Measurements from ENCODE around the gene ADAM19. TPM values are rescaled to one million over a fixed set of nuclear protein-coding genes. Genes with fewer than 3 reads are reported as not detected.
A peak's percentile ranks its signal among the peaks of the same experiment; 100 is the strongest.

Gene ADAM19
- total RNA-seq, 4 donors from 2014 or later = 1.1 to 47.9 (median 5.4) TPM

DNA sequence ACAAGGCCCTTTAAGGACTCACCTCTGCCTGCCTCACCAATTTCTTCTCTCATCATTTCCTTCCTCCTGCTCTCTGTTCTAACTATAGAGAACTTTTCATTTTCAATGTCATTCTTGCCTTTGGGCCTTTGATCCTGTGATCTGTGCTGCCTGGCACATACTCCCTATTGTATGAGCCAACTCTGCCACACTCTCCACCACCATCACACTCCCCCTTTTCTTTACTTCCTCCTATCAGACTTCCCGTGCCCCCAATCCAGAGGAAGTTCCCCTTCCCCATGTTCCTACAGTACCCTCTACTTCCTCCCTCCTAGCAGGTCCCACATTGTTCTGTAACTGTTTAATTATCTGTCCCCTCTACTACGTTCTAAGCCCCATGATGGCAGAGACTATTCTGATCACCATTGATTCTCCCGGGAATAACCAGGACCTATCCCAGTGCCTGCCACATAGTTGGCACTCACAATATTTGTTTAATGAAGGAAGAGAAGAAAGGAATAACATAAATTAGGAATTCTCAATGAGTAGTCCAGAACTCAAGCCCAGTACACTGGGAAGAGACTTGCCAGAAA is 27.5 kb downstream of the ADAM19 start:
- Histone ChIP-seq H3K27ac (peak overlapping the region; percentile 18 to 84 (median 53)), H3K36me3 (no peaks in the 10 kb centered on the region), H3K4me1 (peaks cover 0 to 57% (median 21%) of the 10 kb centered on the region in 4 donors), H3K27me3 (no peaks in the 10 kb centered on the region), H3K9me3 (no peaks in the 10 kb centered on the region), H3K4me3 (no peak overlapping the region)
- TF ChIP-seq POLR2A (IDR thresholded peaks at IDR 0.05) = no peak
- TF ChIP-seq, protein P1, sequence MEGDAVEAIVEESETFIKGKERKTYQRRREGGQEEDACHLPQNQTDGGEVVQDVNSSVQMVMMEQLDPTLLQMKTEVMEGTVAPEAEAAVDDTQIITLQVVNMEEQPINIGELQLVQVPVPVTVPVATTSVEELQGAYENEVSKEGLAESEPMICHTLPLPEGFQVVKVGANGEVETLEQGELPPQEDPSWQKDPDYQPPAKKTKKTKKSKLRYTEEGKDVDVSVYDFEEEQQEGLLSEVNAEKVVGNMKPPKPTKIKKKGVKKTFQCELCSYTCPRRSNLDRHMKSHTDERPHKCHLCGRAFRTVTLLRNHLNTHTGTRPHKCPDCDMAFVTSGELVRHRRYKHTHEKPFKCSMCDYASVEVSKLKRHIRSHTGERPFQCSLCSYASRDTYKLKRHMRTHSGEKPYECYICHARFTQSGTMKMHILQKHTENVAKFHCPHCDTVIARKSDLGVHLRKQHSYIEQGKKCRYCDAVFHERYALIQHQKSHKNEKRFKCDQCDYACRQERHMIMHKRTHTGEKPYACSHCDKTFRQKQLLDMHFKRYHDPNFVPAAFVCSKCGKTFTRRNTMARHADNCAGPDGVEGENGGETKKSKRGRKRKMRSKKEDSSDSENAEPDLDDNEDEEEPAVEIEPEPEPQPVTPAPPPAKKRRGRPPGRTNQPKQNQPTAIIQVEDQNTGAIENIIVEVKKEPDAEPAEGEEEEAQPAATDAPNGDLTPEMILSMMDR (IDR thresholded peaks at IDR 0.05) = no peak
- peak in 1 of 3 donors; percentile 38 for DNase-seq

DNA sequence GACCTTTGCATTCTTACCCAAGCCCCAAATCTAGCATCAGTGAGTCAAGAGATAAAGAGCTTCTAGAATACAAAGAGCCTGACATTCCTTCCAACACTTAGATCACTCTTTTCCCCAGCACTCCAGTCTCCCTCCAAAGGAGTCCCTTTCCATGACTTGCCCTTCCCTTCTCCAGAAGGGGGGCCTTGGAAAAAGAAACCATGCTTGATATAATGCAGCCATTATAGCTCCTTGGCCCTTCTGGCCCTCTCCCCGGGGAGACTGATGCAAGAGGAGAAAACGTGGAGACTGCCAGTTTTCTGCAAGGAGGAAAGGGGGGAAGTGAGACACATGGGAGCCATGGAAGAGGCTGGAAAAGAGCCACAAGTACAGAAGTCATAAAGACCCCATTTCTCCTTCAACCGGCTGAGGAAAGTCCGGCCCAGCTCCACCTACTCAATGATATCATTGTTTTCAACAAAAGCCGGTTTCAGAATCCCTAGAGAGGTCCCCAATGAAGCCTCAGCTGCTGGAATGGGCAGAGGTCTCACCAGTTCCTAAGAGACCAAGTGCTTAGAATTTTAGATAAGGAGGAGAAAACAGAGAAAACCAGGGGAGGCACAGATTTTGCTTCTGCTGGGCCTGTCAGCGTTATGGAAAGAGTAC is 29.0 kb downstream of the ADAM19 start:
- peak overlapping the region in 3 of 4 donors; percentile 75 to 89 (median 84) for H3K27ac ChIP-seq
- peak in 1 of 3 donors; percentile 30 for DNase-seq
- no peaks in the 10 kb centered on the region for H3K27me3 ChIP-seq
- TF ChIP-seq POLR2A (IDR thresholded peaks at IDR 0.05) = no peak
- TF ChIP-seq, protein P1 (IDR thresholded peaks at IDR 0.05) = no peak
- no peaks in the 10 kb centered on the region for H3K9me3 ChIP-seq
- peaks cover 0 to 65% (median 29%) of the 10 kb centered on the region in 4 donors for H3K4me1 ChIP-seq
- no peak overlapping the region for H3K4me3 ChIP-seq
- no peaks in the 10 kb centered on the region for H3K36me3 ChIP-seq

DNA sequence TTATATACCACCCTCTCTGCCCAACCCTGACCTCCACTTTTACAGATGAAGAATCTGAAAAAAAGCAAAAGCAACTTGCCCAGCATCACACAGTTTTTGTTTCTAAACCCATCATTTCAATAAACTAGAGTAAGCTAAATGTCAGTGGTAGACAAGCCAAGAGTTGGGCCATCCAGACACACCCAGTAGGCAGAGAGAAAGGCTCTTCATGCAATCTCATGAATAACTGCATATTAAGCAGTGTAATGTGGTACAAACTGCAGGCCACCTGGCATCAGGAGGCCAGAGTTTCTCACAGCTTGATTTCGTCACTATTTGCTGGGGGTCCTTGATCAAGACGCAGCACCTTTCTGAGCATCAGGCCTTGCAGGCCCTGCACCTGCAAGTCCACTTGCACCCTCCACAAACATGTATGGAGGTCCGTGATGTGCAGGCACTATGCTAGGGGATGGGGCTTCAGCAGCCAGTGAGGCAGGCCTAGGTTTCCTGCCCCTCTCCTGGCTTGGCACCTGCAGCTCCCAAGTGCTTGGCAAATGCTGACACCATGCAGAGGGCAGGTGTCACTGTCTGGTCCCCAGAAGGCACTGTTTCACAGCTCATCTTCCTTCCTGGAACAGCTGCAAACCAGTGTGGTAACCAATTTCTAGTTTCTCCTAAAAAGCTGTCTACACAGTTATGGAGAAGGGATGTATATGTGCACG is 29.8 kb downstream of the ADAM19 start:
- peak overlapping the region; percentile 69 to 89 (median 80) for H3K27ac ChIP-seq
- no peak overlapping the region for H3K4me3 ChIP-seq
- TF ChIP-seq, protein P1 (IDR thresholded peaks at IDR 0.05) = no peak
- TF ChIP-seq POLR2A (IDR thresholded peaks at IDR 0.05) = no peak
- peaks cover 0 to 67% (median 32%) of the 10 kb centered on the region in 4 donors for H3K4me1 ChIP-seq
- DNase-seq = peak in 1 of 3 donors; percentile 46
- no peaks in the 10 kb centered on the region for H3K27me3 ChIP-seq
- H3K36me3 ChIP-seq = no peaks in the 10 kb centered on the region
- H3K9me3 ChIP-seq = no peaks in the 10 kb centered on the region

DNA sequence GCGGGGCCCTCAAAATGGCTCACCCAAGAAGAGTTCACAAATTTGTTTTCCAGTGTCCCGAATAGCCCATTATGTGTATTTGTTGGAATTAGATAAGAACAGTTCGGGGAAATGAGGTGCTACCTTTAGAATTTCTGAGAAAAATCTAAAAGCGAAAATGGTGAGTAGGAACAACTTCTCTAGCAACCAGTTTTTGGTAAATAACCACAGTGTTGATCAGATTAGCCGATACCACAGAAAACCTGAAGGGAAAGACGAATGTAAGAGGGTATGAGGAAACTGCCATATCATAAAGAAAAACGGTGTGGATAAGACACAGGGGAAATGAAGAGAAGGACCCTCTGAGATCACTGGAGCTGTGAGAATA is 31.0 kb downstream of the ADAM19 start:
- Histone ChIP-seq H3K27ac (peak overlapping the region; percentile 69 to 89 (median 80)), H3K4me3 (no peak overlapping the region), H3K27me3 (no peaks in the 10 kb centered on the region), H3K9me3 (no peaks in the 10 kb centered on the region), H3K36me3 (no peaks in the 10 kb centered on the region), H3K4me1 (peaks cover 0 to 64% (median 32%) of the 10 kb centered on the region in 4 donors)
- no peak for DNase-seq
- TF ChIP-seq, protein P1 (IDR thresholded peaks at IDR 0.05) = no peak
- TF ChIP-seq POLR2A (IDR thresholded peaks at IDR 0.05) = no peak

DNA sequence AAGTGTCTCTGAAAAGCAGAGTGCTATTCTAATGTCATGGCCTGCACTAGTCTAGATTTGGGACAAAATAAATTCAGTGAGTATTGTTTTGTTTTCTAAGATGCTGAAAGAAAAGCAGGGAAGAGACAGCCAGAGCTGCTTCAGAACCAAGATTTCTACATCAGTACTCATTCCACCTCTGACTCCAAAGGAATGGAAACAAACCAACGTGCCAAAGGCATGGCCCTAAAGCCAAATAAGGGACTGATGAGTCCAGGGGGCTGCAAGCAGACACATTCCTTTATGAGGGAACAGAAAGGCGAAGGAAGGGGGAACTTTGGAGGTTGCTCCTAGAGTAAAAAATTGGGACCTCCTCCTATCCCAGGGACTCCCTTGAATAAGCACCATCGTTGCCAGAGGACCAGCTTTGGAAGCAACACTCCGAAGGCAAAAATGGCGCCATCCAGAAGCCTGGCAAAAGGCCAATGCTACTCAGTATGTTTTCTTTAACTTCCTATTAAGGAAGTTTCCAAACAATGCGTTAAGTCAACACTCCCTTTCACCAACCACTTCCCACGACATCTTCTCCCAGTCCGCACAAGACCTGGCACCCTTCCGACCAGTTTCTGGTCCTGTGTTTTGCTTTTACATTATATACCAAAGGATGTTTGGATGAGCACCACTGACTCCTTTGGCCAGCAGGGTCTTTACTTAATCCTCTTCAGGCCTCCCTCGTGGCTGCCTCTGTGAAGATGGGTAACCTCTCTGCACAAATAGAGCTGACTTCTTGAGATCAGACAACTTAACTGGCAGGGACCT is 31.6 kb downstream of the ADAM19 start:
- Histone ChIP-seq H3K9me3 (no peaks in the 10 kb centered on the region), H3K4me1 (peaks cover 0 to 64% (median 31%) of the 10 kb centered on the region in 4 donors), H3K36me3 (no peaks in the 10 kb centered on the region), H3K4me3 (no peak overlapping the region), H3K27ac (peak overlapping the region; percentile 69 to 89 (median 80)), H3K27me3 (no peaks in the 10 kb centered on the region)
- no peak for TF ChIP-seq POLR2A (IDR thresholded peaks at IDR 0.05)
- TF ChIP-seq, protein P1 (IDR thresholded peaks at IDR 0.05) = peak in 1 of 6 experiments; percentile 1
- DNase-seq = no peak

All from Peyer's patch (tissue), 4 donors.